HFFc6 (cell line): ENCODE measurements around the gene SEPTIN6. TPM values are rescaled to one million over a fixed set of nuclear protein-coding genes. Genes with fewer than 3 reads are reported as not detected.
"Not testable (repeated sequence)": the region's sequence is repeated elsewhere in the genome, so short reads cannot be mapped to it uniquely, and the experiment has no call there.

ENCODE experiments used
- DNase-seq: peaks from one replicate; pipeline ENCODE4 v3.0.0-alpha.2; 2018
- H3K27ac Mint-ChIP-seq: 2 replicates; pipeline ENCODE4 v1.8.0; 2020; ENCODE audit warnings: mild to moderate bottlenecking, mixed read lengths
- H3K27me3 Mint-ChIP-seq: 2 replicates; pipeline ENCODE4 v1.8.0; 2021; ENCODE audit warnings: mild to moderate bottlenecking, moderate library complexity, mixed read lengths; ENCODE audit not compliant: insufficient read depth
- H3K36me3 Mint-ChIP-seq: 2 replicates; pipeline ENCODE4 v1.8.0; 2021; ENCODE audit warnings: low read depth, mixed read lengths
- H3K4me1 Mint-ChIP-seq: 2 replicates; pipeline ENCODE4 v1.8.0; 2020; ENCODE audit warnings: low read depth, mixed read lengths
- H3K4me3 Mint-ChIP-seq: 2 replicates; pipeline ENCODE4 v1.8.0; 2020; ENCODE audit warnings: mild to moderate bottlenecking, moderate library complexity, mixed read lengths
- H3K9me3 Mint-ChIP-seq: 2 replicates; pipeline ENCODE4 v1.8.0; 2020; ENCODE audit warnings: mild to moderate bottlenecking, mixed read lengths
- total RNA-seq, 6 experiments: library from RNA; stranded (reverse); fragmentation: NEBNext Ultra II Directional; extraction: Animal tissue kit (Norgen Biotek cat#: 25700); gene quantifications; 2 replicates in 1 of 6; 3 replicates in 5 of 6; pipeline ENCODE4 v1.2.3, GENCODE V29; 2021
- TF ChIP-seq, protein P1 (sequence below): fragments of 200-600 bp; sonication (generic); IDR thresholded peaks from 2 replicates; pipeline ENCODE4 v1.5.0; 2021; ENCODE audit warnings: antibody characterized with exemption, mild to moderate bottlenecking

The SEPTIN6 gene
- total RNA-seq, 6 experiments from 2014 or later: 17.2 to 19.5 (median 18.5) TPM

DNA sequence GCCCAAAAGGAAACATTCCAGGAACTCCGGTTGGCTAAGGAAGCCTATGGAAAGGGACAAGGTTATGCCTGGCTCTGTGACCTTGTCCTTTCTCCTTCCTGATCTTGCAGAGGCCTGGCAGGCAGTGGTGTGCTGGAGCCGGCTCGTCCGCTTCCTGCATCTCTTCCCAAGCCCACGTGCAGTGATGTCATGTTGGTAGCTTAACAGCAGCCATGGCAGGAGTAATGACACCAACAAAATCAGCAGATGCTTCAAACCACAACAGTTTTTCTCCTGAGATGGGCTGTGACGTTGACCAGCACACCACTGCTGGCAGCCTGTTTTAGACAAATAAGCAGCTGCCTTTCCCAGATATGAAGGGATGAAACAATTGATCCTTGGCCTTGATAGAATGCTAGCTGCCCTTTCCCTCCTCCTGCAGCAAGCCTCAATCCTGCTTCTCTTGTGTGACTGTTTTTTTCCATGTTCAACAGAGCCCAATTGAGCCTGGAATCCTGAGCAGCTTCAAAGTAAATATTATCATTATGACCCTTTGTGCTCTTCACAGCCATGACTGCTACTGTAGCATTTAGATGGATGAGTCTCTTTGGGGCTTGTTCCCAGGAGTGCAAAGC is 23.4 kb downstream of the SEPTIN6 start:
- Mint-ChIP-seq H3K36me3 (no peaks in the 10 kb centered on the region), H3K4me3 (no peak overlapping the region), H3K9me3 (no peaks in the 10 kb centered on the region), H3K4me1 (peaks cover 6% of the 10 kb centered on the region), H3K27ac (no peak overlapping the region), H3K27me3 (no peaks in the 10 kb centered on the region; the same call in 1 of the 2 replicates)
- DNase-seq: no peak
- TF ChIP-seq, protein P1, sequence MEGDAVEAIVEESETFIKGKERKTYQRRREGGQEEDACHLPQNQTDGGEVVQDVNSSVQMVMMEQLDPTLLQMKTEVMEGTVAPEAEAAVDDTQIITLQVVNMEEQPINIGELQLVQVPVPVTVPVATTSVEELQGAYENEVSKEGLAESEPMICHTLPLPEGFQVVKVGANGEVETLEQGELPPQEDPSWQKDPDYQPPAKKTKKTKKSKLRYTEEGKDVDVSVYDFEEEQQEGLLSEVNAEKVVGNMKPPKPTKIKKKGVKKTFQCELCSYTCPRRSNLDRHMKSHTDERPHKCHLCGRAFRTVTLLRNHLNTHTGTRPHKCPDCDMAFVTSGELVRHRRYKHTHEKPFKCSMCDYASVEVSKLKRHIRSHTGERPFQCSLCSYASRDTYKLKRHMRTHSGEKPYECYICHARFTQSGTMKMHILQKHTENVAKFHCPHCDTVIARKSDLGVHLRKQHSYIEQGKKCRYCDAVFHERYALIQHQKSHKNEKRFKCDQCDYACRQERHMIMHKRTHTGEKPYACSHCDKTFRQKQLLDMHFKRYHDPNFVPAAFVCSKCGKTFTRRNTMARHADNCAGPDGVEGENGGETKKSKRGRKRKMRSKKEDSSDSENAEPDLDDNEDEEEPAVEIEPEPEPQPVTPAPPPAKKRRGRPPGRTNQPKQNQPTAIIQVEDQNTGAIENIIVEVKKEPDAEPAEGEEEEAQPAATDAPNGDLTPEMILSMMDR: no peak

DNA sequence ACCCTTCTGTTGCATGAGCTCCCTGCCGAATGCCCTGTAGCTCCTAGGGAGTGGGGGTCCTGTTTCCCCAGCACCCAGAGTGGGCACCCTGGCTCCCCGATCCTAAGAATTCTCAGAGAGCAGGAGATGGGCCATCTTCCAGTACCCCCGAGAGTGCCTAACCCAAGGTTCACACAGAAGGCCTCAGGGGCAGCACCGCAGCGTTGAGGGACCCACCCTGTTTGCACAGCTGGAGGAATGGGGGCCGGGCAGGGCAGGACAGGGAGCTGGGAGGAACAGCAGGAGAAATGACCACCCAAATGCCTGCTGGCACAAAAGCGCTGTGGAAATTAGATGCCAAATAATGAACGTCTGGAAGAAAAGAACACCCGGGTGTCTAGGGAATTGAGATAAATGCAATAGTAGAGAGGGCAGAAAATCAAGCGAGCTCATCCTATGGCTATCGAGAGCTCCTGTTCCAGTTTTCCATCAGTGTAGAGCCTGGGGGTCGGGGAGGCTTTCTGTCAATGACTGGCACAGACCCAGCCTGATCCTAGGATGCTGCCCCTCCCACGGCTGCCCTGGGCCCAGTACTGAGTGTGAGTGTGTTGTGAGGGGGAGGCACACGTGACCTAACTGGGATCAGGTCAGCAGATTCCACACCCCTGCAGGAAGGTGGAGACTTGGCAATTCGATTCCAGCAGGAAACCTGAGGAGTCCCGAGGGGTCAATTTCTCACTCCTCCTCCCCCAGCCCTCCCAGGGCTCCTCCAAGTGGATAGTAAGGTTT is 25.7 kb downstream of the SEPTIN6 start:
- TF ChIP-seq, protein P1: no peak
- Mint-ChIP-seq H3K4me3 (no peak overlapping the region), H3K36me3 (peaks cover under 1% of the 10 kb centered on the region; the same call in 1 of the 2 replicates), H3K27ac (no peak overlapping the region), H3K27me3 (no peaks in the 10 kb centered on the region; the same call in 1 of the 2 replicates), H3K9me3 (no peaks in the 10 kb centered on the region), H3K4me1 (peaks cover 6% of the 10 kb centered on the region)
- DNase-seq: no peak

DNA sequence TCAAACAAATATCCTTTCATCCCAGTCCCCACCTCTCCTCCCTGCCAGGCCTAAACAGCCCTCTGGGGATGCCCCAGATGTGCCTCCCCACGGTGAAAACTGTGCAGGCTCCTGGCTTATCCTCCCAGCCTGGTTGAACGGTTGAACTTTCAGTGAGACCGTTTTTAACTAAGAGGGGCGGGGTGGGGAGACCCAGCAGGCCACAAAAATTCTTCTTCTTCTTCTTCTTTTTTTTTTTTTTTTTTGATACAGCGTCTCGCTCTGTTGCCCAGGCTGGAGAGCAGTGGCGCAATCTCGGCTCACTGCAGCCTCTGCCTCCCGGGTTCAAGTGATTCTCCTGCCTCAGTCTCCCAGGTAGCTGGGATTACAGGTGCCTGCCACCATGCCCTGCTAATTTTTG is 28.1 kb downstream of the SEPTIN6 start:
- H3K27ac Mint-ChIP-seq, H3K36me3 Mint-ChIP-seq, H3K4me3 Mint-ChIP-seq, H3K27me3 Mint-ChIP-seq, DNase-seq, H3K9me3 Mint-ChIP-seq, H3K4me1 Mint-ChIP-seq: not testable (repeated sequence)

DNA sequence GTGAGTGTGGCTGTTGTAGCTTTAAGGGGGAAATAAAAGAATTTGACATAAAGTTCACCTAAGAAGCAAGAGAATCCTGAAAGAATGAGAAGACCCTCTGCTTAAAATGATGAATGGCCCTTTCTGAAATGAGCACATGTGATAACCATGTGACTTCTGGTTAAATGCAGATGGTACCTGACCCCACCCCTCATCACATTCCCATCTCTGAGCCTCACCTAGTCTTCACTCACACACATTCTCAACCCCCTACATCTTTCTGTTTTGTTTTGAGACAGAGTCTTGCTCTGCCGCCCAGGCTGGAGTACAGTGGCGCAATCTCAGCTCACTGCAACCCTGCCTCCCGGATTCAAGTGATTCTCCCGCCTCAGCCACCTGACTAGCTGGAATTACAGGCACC is 31.5 kb downstream of the SEPTIN6 start:
- Mint-ChIP-seq H3K9me3 (no peaks in the 10 kb centered on the region), H3K27ac (no peak overlapping the region), H3K27me3 (no peaks in the 10 kb centered on the region), H3K4me3 (no peak overlapping the region), H3K36me3 (peaks cover 6% of the 10 kb centered on the region; the same call in 1 of the 2 replicates), H3K4me1 (no peaks in the 10 kb centered on the region)
- TF ChIP-seq, protein P1: no peak
- no peak for DNase-seq

DNA sequence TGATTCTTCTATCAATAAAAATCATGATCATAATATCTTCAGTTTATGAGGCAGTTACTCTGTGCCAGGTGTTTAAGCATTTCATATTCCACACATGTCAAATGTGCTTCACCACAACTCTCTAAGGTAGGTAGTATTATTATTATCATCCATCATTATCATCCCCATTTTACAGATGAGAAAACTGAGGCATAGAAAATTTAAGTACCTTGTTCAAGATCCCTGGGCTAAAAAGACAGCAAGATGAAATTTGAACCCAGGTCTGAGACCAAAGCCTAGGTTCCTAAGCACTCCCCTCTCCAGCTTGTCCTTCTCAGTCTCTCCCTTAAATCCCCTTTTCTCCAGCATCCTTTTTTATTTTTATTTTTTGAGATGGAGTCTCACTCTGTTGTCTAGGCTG is 33.4 kb downstream of the SEPTIN6 start:
- peaks cover 11% of the 10 kb centered on the region for H3K4me1 Mint-ChIP-seq
- H3K27ac Mint-ChIP-seq: no peak overlapping the region
- H3K36me3 Mint-ChIP-seq: peaks cover 6% of the 10 kb centered on the region; the same call in 1 of the 2 replicates
- no peak for DNase-seq
- TF ChIP-seq, protein P1: no peak
- H3K27me3 Mint-ChIP-seq: no peaks in the 10 kb centered on the region; the same call in 1 of the 2 replicates
- H3K4me3 Mint-ChIP-seq: no peak overlapping the region
- H3K9me3 Mint-ChIP-seq: no peaks in the 10 kb centered on the region

DNA sequence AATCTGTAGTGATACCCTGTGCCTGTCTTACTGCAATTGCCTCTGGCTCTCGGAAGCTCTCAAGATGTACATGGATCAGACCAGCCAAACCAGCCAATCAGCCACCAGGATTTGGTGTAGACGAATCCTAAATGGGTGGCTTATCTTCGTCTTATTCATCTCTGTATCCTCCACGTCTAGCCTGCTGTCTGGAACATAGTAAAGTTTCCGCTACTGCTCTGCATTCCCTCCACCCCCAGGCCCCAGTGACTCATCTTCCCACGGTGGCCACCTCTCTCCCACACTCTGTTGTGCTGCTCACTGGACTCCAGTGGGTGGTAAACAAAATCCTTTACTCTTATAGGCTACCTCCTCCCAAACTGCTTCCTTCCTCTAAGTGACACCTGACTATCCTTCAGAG is 37.8 kb downstream of the SEPTIN6 start:
- H3K36me3 Mint-ChIP-seq: no peaks in the 10 kb centered on the region
- H3K27me3 Mint-ChIP-seq: no peaks in the 10 kb centered on the region; the same call in 1 of the 2 replicates
- no peaks in the 10 kb centered on the region for H3K9me3 Mint-ChIP-seq
- H3K27ac Mint-ChIP-seq: peak overlapping the region; percentile 62
- TF ChIP-seq, protein P1: no peak
- peak overlapping the region; percentile 73 for H3K4me3 Mint-ChIP-seq
- peaks cover 18% of the 10 kb centered on the region for H3K4me1 Mint-ChIP-seq
- DNase-seq: peak; percentile 78
